Measurements from ENCODE around the gene ATP11B.
A peak's percentile ranks its signal among the peaks of the same experiment; 100 is the strongest.

Gene ATP11B

GRCh38 chr3:182818296-182818978 is 25.1 kb downstream of the ATP11B start:
- H3K27ac ChIP-seq: no peak overlapping the region
- no peak for TF ChIP-seq CTCF (conservative IDR thresholded peaks at IDR 0.05)

- no peak for TF ChIP-seq CTCF (conservative IDR thresholded peaks at IDR 0.05)
- no peak overlapping the region for H3K27ac ChIP-seq
Observed at GRCh38 chr3:182821221-182821981, 28.1 kb downstream of the ATP11B start.

DNA sequence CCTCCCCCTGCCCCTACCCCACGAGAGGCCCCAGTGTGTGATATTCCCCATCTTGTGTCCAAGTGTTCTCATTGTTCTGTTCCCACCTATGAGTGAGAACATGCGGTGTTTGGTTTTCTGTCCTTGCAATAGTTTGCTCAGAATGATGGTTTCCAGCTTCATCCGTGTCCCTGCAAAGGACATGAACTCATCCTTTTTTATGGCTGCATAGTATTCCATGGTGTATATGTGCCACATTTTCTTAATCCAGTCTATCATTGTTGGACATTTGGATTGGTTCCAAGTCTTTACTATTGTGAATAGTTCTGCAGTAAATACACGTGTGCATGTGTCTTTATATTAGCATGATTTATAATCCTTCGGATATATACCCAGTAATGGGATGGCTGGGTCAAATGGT is 29.0 kb downstream of the ATP11B start:
- H3K27ac ChIP-seq: peak overlapping the region; percentile 90; the same call in 1 of the 2 replicates

DNA sequence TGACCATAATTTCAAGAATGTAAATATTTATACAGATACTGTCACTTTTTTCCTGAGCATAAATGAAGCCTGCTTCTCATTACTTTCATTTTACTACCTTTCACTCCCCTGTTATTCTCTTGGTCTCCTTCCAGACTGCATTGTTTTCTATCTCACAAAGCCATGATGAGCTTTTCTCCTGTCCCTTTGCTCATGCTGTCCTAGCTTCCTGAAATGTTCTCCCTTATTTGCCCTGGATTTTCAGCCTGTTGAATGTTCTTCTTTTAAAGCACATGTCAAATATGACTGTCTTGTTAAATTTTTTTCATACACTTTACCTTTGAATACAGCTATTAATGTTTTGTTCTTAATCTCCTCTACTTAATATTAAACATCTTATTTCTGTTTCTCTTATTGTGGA is 31.7 kb downstream of the ATP11B start:
- H3K27ac ChIP-seq: peak overlapping the region; percentile 90
- TF ChIP-seq CTCF (conservative IDR thresholded peaks at IDR 0.05): no peak

DNA sequence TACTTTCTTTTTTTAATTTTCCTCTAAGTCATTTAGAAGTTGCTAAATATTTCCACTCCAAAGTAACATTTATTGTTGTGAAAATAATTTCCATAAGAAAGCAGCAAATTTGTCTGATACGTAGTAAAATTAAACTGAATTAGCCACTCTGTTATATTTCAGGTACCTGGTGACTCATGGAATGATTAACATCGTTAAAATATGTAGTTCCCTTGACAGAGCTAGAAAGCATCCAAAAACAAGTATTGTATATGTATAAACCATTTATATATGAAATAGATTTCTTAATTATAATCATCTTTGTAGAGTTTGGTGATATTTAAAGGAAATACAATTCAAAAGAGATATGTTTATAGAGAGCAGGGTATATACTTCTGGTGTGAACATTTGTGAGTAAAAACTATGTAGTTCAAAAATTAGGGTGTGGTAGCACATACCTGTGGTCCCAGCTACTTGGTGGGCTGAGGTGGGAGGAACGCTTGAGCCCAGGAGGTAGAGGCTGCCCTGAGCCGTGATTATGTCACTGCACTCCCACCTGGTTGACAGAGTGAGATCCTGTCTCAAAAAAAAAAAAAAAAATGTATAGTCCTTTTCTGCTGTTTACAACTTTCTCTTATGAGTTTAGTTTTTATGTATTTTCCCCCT is 36.6 kb downstream of the ATP11B start:
- no peak overlapping the region for H3K27ac ChIP-seq
- no peak for TF ChIP-seq CTCF (conservative IDR thresholded peaks at IDR 0.05)

DNA sequence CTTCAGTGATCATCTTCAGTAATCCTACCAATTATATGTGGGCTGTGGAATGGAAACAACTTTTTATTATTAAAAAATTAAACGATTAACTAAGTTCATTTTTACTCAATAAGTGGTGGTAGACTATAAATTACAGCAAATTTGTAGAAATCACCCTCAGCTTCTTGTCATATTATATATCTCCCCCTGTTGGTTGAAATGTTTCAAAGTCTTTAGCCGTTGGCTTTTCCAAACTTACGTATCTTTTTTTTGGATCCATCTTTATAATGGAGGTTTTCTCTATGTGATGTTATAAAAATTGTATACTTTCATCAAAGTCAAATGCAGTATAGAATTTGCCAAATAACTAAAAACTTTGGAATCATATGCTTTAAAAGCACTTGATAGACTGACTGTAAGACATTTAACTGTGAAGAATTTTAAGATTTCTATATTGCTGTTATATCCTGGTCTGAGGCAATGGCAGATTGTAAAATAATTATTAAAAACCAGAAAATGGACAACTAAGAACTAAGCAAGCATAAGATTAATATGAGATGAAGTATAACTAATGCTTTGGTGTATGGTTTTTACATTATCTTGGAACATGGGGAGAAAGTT is 44.7 kb downstream of the ATP11B start:
- no peak overlapping the region for H3K27ac ChIP-seq
- TF ChIP-seq CTCF (conservative IDR thresholded peaks at IDR 0.05): peak; percentile 71

DNA sequence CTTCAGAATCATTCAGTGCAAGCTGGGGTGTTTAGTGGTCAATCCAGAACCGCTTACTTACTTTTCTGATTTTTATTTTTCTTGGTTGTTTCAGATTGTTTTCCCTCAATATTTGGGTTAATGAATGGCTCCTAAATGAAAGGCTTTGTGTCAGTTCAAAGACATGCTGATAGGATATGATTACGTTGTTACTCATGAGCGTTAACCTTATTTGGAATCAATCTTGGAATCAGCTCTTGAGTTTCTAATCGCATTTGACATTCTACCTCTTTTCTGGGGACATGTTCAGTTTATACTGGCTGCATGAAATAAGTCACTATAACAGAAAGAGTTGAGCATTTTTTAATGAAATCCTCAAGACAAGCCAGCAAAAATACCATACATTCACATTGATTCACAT is 50.2 kb downstream of the ATP11B start:
- H3K27ac ChIP-seq: no peak overlapping the region
- no peak for TF ChIP-seq CTCF (conservative IDR thresholded peaks at IDR 0.05)
